H1 (cell line): ENCODE data around the gene MITF. TPM values are rescaled to one million over a fixed set of nuclear protein-coding genes. Genes with fewer than 3 reads are reported as not detected.

Experiments
- CBX5 ChIP-seq: fragments of 300-800, 300-1000 bp; sonication (generic); IDR thresholded peaks from 2 replicates; pipeline ENCODE4 v1.7.1; 2016; ENCODE audit warnings: antibody characterized with exemption, low read length, low read depth
- KDM4A ChIP-seq: IDR thresholded peaks from one replicate; pipeline ENCODE4 v1.7.1; 2012; ENCODE audit warnings: low read depth, mild to moderate bottlenecking, moderate library complexity, low read length, inconsistent platforms; ENCODE audit not compliant: severe bottlenecking
- NANOG ChIP-seq: IDR thresholded peaks from 2 replicates; pipeline ENCODE4 v1.6.1; 2011; ENCODE audit warnings: low read length, low read depth, mild to moderate bottlenecking, inconsistent platforms; ENCODE audit not compliant: insufficient read depth, poor library complexity, severe bottlenecking
- polyA plus RNA-seq, 7 experiments: library from polyadenylated mRNA; depleted of rRNA in 3 of 7; stranded (reverse) in 5 of 7; unstranded in 2 of 7; fragments of >200 nt in 5 of 7; fragments of 200-250 nt in 2 of 7; gene quantifications; 1 replicate in 5 of 7; 2 replicates in 1 of 7; 4 replicates in 1 of 7; pipeline versions ENCODE4 v1.2.1 to v1.2.3, GENCODE V29; 2011 to 2013; ENCODE audit warnings: missing spikeins in 2 of 7, mixed read lengths in 2 of 7
- total RNA-seq: library from RNA; stranded (reverse); fragmentation: NEBNext Ultra II Directional; extraction: Animal tissue kit (Norgen Biotek cat#: 25700); gene quantifications from 2 replicates; pipeline ENCODE4 v1.2.1, GENCODE V29; 2021

Gene MITF
- total and polyA plus RNA-seq, 2 of the 8 experiments (the other 6 are each of a cell fraction or from before 2014, with no cell fraction given), result 0.53 to 1.4 TPM

DNA sequence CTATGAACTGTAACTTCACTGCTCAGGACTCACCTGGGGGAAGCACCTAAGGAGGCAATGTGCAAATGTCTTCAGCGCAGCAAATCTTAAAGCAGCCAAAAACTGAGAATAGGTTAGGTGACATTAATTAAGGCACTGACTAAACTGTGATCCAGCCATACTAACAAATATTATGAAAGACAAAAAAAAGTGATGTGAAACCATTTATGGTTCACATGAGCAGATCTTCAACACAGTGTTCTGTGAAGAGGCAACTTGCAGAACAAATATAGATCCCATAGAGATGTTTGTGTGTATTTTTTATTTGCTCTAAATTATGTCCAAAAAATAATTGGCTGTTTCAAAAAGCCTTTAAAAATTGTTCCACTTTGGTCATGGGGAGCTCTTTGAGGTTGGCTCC is 24.1 kb upstream of the MITF start (continued):
- TF ChIP-seq CBX5 (no peak), NANOG (no peak), KDM4A (no peak)
